Transverse colon (tissue), 4 donors: ENCODE measurements around the gene ANXA10. TPM values are rescaled to one million over a fixed set of nuclear protein-coding genes. Genes with fewer than 3 reads are reported as not detected.
"Not testable (repeated sequence)": the region's sequence is repeated elsewhere in the genome, so short reads cannot be mapped to it uniquely, and the experiment has no call there.

Source experiments
- DNase-seq: peaks from one replicate; pipeline ENCODE4 v3.0.0-alpha.2; 2019
- H3K27ac ChIP-seq, 4 donors: fragments of 200-600 bp; sonication (generic); 2 replicates each; pipeline ENCODE4 v1.5.1; 2016 to 2018; ENCODE audit warnings: inconsistent platforms in 4 of 4
- H3K27me3 ChIP-seq: fragments of 200-600 bp; sonication (generic); 2 replicates; pipeline ENCODE4 v1.5.1; 2017; ENCODE audit warnings: inconsistent platforms
- H3K36me3 ChIP-seq, 4 donors: fragments of 200-600 bp; sonication (generic); 2 replicates each; pipeline ENCODE4 v1.5.1; 2017 to 2019; ENCODE audit warnings: inconsistent platforms in 4 of 4
- H3K4me1 ChIP-seq, 4 donors: fragments of 200-600 bp; sonication (generic); 2 replicates each; pipeline ENCODE4 v1.5.1; 2017 to 2020; ENCODE audit warnings: inconsistent platforms in 4 of 4
- H3K4me3 ChIP-seq, 4 donors: fragments of 200-600 bp; sonication (generic); 1 replicate in 1 of 4; 2 replicates in 3 of 4; pipeline versions ENCODE4 v1.5.1 to v1.6.1; 2017 to 2019; ENCODE audit warnings: inconsistent platforms in 4 of 4
- H3K9me3 ChIP-seq, 2 donors: fragments of 200-600 bp; sonication (generic); 2 replicates each; pipeline ENCODE4 v1.5.1; 2017 to 2019; ENCODE audit warnings: inconsistent platforms in 2 of 2
- EP300 ChIP-seq: sonication (generic); formaldehyde crosslinking; IDR thresholded peaks from one replicate; pipeline ENCODE4 v1.6.1; 2017; ENCODE audit warnings: antibody characterized with exemption, low read depth
- POLR2A ChIP-seq: fragments of 450-650 bp; IDR thresholded peaks from one replicate; pipeline ENCODE4 v1.6.1; 2016; ENCODE audit warnings: antibody characterized with exemption, mild to moderate bottlenecking, moderate library complexity
- POLR2AphosphoS5 ChIP-seq, 3 donors: sonication (generic); formaldehyde crosslinking; IDR thresholded peaks; one replicate each; pipeline ENCODE4 v1.6.1; 2016; ENCODE audit warnings: antibody characterized with exemption in 3 of 3
- WGBS, 2 donors: methylation state at CpG; one replicate each; pipeline ENCODE4 v1.1.5; 2018; ENCODE audit warnings: low coverage in 1 of 2; 5-methylcytosine and 5-hydroxymethylcytosine counted together
- in situ Hi-C, 4 donors: fragments of 200-750 bp; cut with MboI; loops; one replicate each; pipeline versions ENCODE4 v1.15.0 to v1.15.1; 2017; ENCODE audit warnings: low sequenced_read_pairs in 3 of 4, low pct_ligation_motif_present in 1 of 4, low pct_unique_long_range_greater_than_20kb in 1 of 4
- intact Hi-C: fragments of 100-400 bp; cut with DNase I; formaldehyde crosslinking; loops from one replicate; pipeline ENCODE4 v1.15.1; 2023; ENCODE audit warnings: low total_unique reads
- total RNA-seq, 4 donors: library from RNA; depleted of rRNA; stranded (reverse); fragments of >200 nt; gene quantifications; one replicate each; pipeline ENCODE4 v1.1.0, GENCODE V29; 2016
- TF ChIP-seq, protein P1 (sequence below), 5 experiments: fragments of 200-600 bp in 3 of 5; fragments of 450-650 bp in 2 of 5; sonication (generic) in 3 of 5; IDR thresholded peaks; 1 replicate in 2 of 5; 2 replicates in 3 of 5; pipeline ENCODE4 v1.5.1; 2016 to 2017; ENCODE audit warnings: antibody characterized with exemption in 5 of 5, inconsistent platforms in 3 of 5, mild to moderate bottlenecking in 2 of 5, moderate library complexity in 1 of 5

ANXA10 gene
- total RNA-seq, 4 donors from 2014 or later: 0.82 TPM; not detected in 3

DNA sequence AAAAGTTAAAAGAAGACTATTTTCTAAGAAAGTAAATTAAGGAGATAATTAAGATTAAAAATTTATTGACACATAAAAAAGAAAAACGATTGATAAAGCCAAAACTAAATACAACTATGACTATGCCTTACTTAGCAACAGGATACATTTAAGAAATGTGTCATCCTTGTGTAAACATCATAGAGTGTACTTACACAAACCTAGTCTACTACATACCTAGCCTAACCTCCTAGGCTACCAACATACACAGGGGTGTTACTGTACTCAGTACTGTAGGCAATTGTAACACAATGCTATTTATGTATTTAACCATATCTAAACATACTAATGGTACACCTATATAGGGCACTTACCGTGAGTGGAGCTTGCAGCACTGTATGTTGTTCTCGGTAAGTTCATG, 108.3 kb downstream of the ANXA10 start:
- H3K4me3 ChIP-seq: no peak overlapping the region
- 25 to 64% methylated on average over 1 to 3 of the region's 3 CpGs for WGBS, 2 donors
- peaks cover 0 to 9% (median 0%) of the 10 kb centered on the region in 4 donors for H3K4me1 ChIP-seq
- H3K27ac ChIP-seq: no peak overlapping the region
- in situ Hi-C loops (no loop called here), intact Hi-C loops (no loop called here)
- H3K36me3 ChIP-seq: no peaks in the 10 kb centered on the region
- no peaks in the 10 kb centered on the region for H3K27me3 ChIP-seq
- TF ChIP-seq, protein P1, sequence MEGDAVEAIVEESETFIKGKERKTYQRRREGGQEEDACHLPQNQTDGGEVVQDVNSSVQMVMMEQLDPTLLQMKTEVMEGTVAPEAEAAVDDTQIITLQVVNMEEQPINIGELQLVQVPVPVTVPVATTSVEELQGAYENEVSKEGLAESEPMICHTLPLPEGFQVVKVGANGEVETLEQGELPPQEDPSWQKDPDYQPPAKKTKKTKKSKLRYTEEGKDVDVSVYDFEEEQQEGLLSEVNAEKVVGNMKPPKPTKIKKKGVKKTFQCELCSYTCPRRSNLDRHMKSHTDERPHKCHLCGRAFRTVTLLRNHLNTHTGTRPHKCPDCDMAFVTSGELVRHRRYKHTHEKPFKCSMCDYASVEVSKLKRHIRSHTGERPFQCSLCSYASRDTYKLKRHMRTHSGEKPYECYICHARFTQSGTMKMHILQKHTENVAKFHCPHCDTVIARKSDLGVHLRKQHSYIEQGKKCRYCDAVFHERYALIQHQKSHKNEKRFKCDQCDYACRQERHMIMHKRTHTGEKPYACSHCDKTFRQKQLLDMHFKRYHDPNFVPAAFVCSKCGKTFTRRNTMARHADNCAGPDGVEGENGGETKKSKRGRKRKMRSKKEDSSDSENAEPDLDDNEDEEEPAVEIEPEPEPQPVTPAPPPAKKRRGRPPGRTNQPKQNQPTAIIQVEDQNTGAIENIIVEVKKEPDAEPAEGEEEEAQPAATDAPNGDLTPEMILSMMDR (IDR thresholded peaks at IDR 0.05): no peak
- TF ChIP-seq POLR2AphosphoS5 (IDR thresholded peaks at IDR 0.05) (peak in 1 of 3 donors; percentile 10), EP300 (no peak), POLR2A (no peak)
- DNase-seq: no peak
- H3K9me3 ChIP-seq: peaks cover 11 to 16% of the 10 kb centered on the region in 2 donors

DNA sequence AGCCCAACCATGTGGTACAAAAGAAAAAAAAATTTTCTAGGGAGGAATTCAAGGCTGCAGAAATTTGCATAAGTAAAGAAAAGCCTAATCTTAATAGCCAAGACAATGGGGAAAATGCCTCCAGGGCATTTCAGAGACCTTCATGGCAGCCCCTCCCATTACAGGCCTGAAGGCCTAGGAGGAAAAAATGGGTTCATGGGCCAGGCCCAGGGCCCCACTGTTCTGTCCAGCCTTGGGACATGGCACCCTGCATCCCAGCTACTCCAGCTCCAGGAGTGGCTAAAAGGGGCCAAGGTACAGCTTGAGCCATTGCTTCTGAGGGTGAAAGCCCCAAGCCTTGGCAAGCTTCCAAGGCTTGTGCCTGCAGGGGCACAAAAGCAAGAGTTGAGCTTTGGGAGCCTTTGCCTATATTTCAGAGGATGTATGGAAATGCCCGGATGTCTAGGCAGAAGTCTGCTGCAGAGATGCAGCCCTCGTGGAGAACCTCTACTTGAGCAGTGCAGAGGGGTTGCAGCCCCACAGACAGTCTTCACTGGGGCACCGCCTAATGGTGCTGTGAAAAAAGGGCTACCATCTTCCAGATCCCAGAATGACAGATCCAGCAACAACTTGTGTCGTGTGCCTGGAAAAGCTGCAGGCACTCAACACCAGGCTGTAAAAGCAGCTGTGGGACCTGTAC, 111.0 kb downstream of the ANXA10 start:
- intact Hi-C loops: no loop called here
- Histone ChIP-seq H3K9me3 (peaks cover 11 to 16% of the 10 kb centered on the region in 2 donors), H3K27me3 (no peaks in the 10 kb centered on the region), H3K27ac (no peak overlapping the region), H3K4me3 (no peak overlapping the region), H3K4me1 (peaks cover 0 to 15% (median 0%) of the 10 kb centered on the region in 4 donors), H3K36me3 (no peaks in the 10 kb centered on the region)
- TF ChIP-seq, protein P1 (IDR thresholded peaks at IDR 0.05): no peak
- TF ChIP-seq POLR2AphosphoS5 (IDR thresholded peaks at IDR 0.05) (no peak), EP300 (no peak), POLR2A (no peak)
- WGBS, 2 donors: 90% methylated on average over 3 of the region's 4 CpGs; no CpG with 5 or more reads in 1 of the 2 donors
- no peak for DNase-seq
- in situ Hi-C loops: no loop called here

DNA sequence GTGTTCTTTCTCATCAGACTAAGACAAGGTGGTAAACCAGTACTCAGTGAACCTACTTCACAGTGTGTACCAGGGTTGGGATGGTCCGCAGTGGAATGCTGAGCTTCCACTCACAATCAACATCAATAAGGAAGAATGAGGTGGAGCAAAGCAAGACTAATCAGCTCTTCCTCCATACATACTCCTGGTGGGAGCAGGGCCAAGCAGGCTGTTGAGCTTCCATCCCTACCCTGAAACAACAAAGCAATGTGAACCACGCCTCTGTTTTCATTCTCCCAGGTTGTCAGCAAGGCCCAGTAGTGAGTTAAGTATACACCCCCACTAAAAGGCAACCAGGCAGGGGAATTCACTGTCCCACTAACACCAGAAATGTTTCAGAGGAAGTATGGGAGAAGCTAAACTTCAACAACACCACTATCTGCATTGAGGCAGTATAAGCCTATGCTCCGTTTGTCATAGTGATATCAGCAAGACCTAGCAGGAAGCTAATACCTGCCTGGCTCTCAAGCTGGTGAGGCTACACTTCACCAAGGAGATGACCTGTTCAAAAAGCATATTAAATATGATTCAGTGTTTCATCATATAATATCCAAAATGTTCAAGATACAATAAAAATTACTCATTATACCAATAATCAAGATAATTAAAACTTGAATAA, 116.7 kb downstream of the ANXA10 start:
- in situ Hi-C loops: no loop called here
- peak; percentile 60 for DNase-seq
- peaks cover 0 to 10% (median 0%) of the 10 kb centered on the region in 4 donors for H3K4me1 ChIP-seq

DNA sequence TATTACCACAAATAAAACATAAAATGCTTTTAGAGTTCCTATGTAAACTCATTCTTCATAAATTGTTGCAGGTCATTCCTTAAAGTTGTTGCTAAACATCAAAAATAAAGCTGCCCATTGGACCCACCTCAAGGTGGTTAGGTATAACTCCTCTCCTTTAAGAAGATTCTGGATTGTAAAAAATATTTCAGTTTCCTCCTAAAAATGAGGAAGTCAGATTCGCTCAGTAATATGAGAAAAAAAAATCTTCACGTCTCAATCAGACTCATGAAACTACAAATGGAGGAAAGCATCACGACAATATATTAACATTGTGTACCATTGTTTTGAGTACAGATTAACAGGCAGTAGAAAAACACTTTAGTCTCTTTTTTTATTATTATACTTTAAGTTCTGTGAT, 120.3 kb downstream of the ANXA10 start:
- intact Hi-C loops (no loop called here), in situ Hi-C loops (no loop called here)
- no peak overlapping the region for H3K27ac ChIP-seq
- no peaks in the 10 kb centered on the region for H3K27me3 ChIP-seq
- DNase-seq: no peak
- TF ChIP-seq POLR2AphosphoS5 (IDR thresholded peaks at IDR 0.05) (no peak), EP300 (no peak), POLR2A (no peak)
- TF ChIP-seq, protein P1 (IDR thresholded peaks at IDR 0.05): no peak
- peaks cover 0 to 6% of the 10 kb centered on the region in 2 donors for H3K9me3 ChIP-seq
- peaks cover 0 to 10% (median 0%) of the 10 kb centered on the region in 4 donors for H3K4me1 ChIP-seq
- no peak overlapping the region for H3K4me3 ChIP-seq
- 78 to 87% methylated on average over 3 of the region's 3 CpGs for WGBS, 2 donors
- H3K36me3 ChIP-seq: peaks cover 0 to 14% (median 6%) of the 10 kb centered on the region in 4 donors

More for the DNA sequence above, 116.7 kb downstream of the ANXA10 start:
- WGBS, 2 donors: 75% methylated on average over 3 of the region's 3 CpGs; no CpG with 5 or more reads in 1 of the 2 donors
- no peaks in the 10 kb centered on the region for H3K36me3 ChIP-seq
- TF ChIP-seq, protein P1 (IDR thresholded peaks at IDR 0.05): no peak
- TF ChIP-seq POLR2AphosphoS5 (IDR thresholded peaks at IDR 0.05): peak in 2 of 3 donors; percentile 17 to 28
- intact Hi-C loops: no loop called here
- no peaks in the 10 kb centered on the region for H3K27me3 ChIP-seq
- no peak overlapping the region for H3K4me3 ChIP-seq
- H3K27ac ChIP-seq: peak overlapping the region; percentile 9 to 67 (median 54)
- H3K9me3 ChIP-seq: peaks cover 0 to 5% of the 10 kb centered on the region in 2 donors

DNA sequence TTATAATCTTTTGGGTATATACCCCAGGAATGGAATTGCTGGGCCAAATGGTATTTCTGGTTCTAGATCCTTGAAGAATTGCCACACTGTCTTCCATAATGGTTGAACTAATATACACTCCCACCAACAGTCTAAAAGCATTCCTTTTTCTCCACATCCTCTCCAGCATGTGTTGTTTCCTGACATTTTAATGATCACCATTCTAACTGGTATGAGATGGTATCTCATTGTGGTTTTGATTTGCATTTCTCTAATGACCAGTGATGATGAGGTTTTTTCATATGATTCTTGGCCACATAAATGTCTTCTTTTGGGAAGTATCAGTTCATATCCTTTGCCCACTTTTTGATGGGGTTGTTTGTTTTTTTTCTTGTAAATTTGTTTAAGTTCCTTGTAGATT, 121.2 kb downstream of the ANXA10 start:
- peaks cover 0 to 20% (median 6%) of the 10 kb centered on the region in 4 donors for H3K36me3 ChIP-seq
- H3K4me1 ChIP-seq, intact Hi-C loops, H3K4me3 ChIP-seq, DNase-seq, in situ Hi-C loops, H3K9me3 ChIP-seq, H3K27me3 ChIP-seq, H3K27ac ChIP-seq: not testable (repeated sequence)
